GM12875 (cell line): ENCODE data around the gene VASP.

Experiments
- H3K4me3 ChIP-seq: one replicate; pipeline ENCODE4 v1.5.1; 2011; ENCODE audit warnings: low read depth, low read length, control low read depth
- CTCF ChIP-seq: IDR thresholded peaks from 2 replicates; pipeline ENCODE4 v1.5.1; 2011; ENCODE audit warnings: low read depth, mild to moderate bottlenecking, control low read depth, inconsistent platforms, low read length, moderate library complexity, borderline replicate concordance; ENCODE audit not compliant: insufficient read depth

The VASP gene

GRCh38 chr19:45469945-45470761 lies 37.1 kb upstream of the VASP start:
- no peak for TF ChIP-seq CTCF
- H3K4me3 ChIP-seq: peak overlapping the region; percentile 57

- H3K4me3 ChIP-seq: no peak overlapping the region
- no peak for TF ChIP-seq CTCF
Measured at GRCh38 chr19:45470762-45471081, 36.6 kb upstream of the VASP start.

- no peak for TF ChIP-seq CTCF
- no peak overlapping the region for H3K4me3 ChIP-seq
Measured at GRCh38 chr19:45471111-45471930, 36.0 kb upstream of the VASP start.

GRCh38 chr19:45471931-45472562 lies 35.2 kb upstream of the VASP start:
- H3K4me3 ChIP-seq: no peak overlapping the region
- TF ChIP-seq CTCF: no peak

GRCh38 chr19:45472563-45473366 lies 34.5 kb upstream of the VASP start:
- H3K4me3 ChIP-seq: no peak overlapping the region

GRCh38 chr19:45473367-45473681 lies 34.0 kb upstream of the VASP start:
- no peak overlapping the region for H3K4me3 ChIP-seq
- TF ChIP-seq CTCF: no peak

More at GRCh38 chr19:45472563-45473366, 34.5 kb upstream of the VASP start:
- no peak for TF ChIP-seq CTCF
